A549 treated with Mapracorat at 1 μM for 4 hours (cell line): ENCODE results near the gene PTBP2. TPM values are rescaled to one million over a fixed set of nuclear protein-coding genes. Genes with fewer than 3 reads are reported as not detected.

Experiments used
- total RNA-seq: library from RNA; stranded (reverse); fragments of 200-300 nt; extraction: Qiagen RNA extraction; gene quantifications from 5 replicates; pipeline ENCODE4 v1.2.3, GENCODE V29; 2022

PTBP2 gene
- total RNA-seq: 6.2 to 7.3 TPM (median 6.6 TPM) in 5 replicates

GRCh38 chr1:96721416-96722160, at the start of gene PTBP2:
Gene PTBP2, plus strand, starts transcription at chr1:96721784. Its CDS starts 81 bp downstream, at chr1:96721865.

